CD14-positive monocyte (primary cell): ENCODE results near the gene FGD4. TPM values are rescaled to one million over a fixed set of nuclear protein-coding genes. Genes with fewer than 3 reads are reported as not detected.

Experiments
- DNase-seq, 3 donors: peaks; one replicate each; pipeline ENCODE4 v3.0.0-alpha.2; 2011 to 2022
- H2AFZ ChIP-seq: 2 replicates; pipeline ENCODE4 v1.6.0; 2012; ENCODE audit warnings: mild to moderate bottlenecking, low read depth, low read length, inconsistent platforms; ENCODE audit not compliant: insufficient read depth, poor library complexity, severe bottlenecking
- H3K27ac ChIP-seq, 2 donors: 1 replicate in 1 of 2; 2 replicates in 1 of 2; pipeline ENCODE4 v1.5.1; 2012 to 2013; ENCODE audit warnings: low read length in 2 of 2, control low read depth in 1 of 2, inconsistent platforms in 1 of 2, low read depth in 1 of 2, mild to moderate bottlenecking in 1 of 2
- H3K27me3 ChIP-seq, 2 donors: one replicate each; pipeline versions ENCODE4 v1.6.0 to v1.6.1; 2011 to 2013; ENCODE audit warnings: low read length in 2 of 2; ENCODE audit not compliant: control insufficient read depth in 2 of 2, insufficient read depth in 2 of 2
- H3K36me3 ChIP-seq, 2 donors: replicated peaks in 1 of 2; 1 replicate in 1 of 2; 2 replicates in 1 of 2; pipeline versions ENCODE4 v1.5.1 to v1.6.1; 2012 to 2013; ENCODE audit warnings: low read length in 2 of 2, control low read depth in 1 of 2, inconsistent platforms in 1 of 2, mild to moderate bottlenecking in 1 of 2; ENCODE audit not compliant: insufficient read depth in 2 of 2, control insufficient read depth in 1 of 2
- H3K4me1 ChIP-seq, 2 donors: 1 replicate in 1 of 2; 2 replicates in 1 of 2; pipeline versions ENCODE4 v1.5.1 to v1.6.1; 2012 to 2013; ENCODE audit warnings: low read length in 2 of 2, control low read depth in 1 of 2, inconsistent platforms in 1 of 2, mild to moderate bottlenecking in 1 of 2, moderate library complexity in 1 of 2; ENCODE audit not compliant: insufficient read depth in 2 of 2, control insufficient read depth in 1 of 2
- H3K4me2 ChIP-seq: replicated peaks from 2 replicates; pipeline ENCODE3; 2012; ENCODE audit warnings: low read length, moderate library complexity, mild to moderate bottlenecking; ENCODE audit not compliant: poor library complexity, severe bottlenecking; ENCODE audit errors: extremely low read depth
- H3K4me3 ChIP-seq, 3 experiments: fragments of 200-600 bp in 1 of 3; sonication (generic) in 1 of 3; replicated peaks in 1 of 3; 1 replicate in 2 of 3; 2 replicates in 1 of 3; pipeline ENCODE4 v1.5.1; 2011 to 2013; ENCODE audit warnings: low read length in 3 of 3, mild to moderate bottlenecking in 3 of 3, control low read depth in 2 of 3, low read depth in 2 of 3, inconsistent platforms in 1 of 3, moderate library complexity in 1 of 3
- H3K79me2 ChIP-seq: 2 replicates; pipeline ENCODE4 v1.6.0; 2012; ENCODE audit warnings: mild to moderate bottlenecking, control low read depth, inconsistent platforms, low read length, moderate library complexity; ENCODE audit not compliant: insufficient read depth
- H3K9ac ChIP-seq: 2 replicates; pipeline ENCODE4 v1.6.0; 2017; ENCODE audit warnings: low read length, mild to moderate bottlenecking; ENCODE audit not compliant: insufficient read depth, poor library complexity, severe bottlenecking
- H3K9me3 ChIP-seq, 2 donors: replicated peaks in 1 of 2; 1 replicate in 1 of 2; 2 replicates in 1 of 2; pipeline versions ENCODE4 v1.5.1 to v1.6.1; 2012 to 2013; ENCODE audit warnings: low read length in 2 of 2, control low read depth in 1 of 2; ENCODE audit not compliant: control insufficient read depth in 1 of 2, insufficient read depth in 1 of 2
- H4K20me1 ChIP-seq: 2 replicates; pipeline ENCODE4 v1.6.0; 2012; ENCODE audit warnings: mild to moderate bottlenecking, low read length, control low read depth, moderate library complexity; ENCODE audit not compliant: insufficient read depth
- H3K27ac Mint-ChIP-seq, 7 donors: one replicate each; pipeline ENCODE4 v1.8.0; 2020; ENCODE audit warnings: mild to moderate bottlenecking in 7 of 7, mixed read lengths in 7 of 7, moderate library complexity in 6 of 7, inconsistent platforms in 2 of 7
- H3K27me3 Mint-ChIP-seq, 3 donors: one replicate each; pipeline ENCODE4 v1.8.0; 2021 to 2022; ENCODE audit warnings: low read depth in 3 of 3, mild to moderate bottlenecking in 3 of 3, mixed read lengths in 3 of 3, moderate library complexity in 3 of 3, inconsistent platforms in 1 of 3
- H3K36me3 Mint-ChIP-seq, 2 donors: one replicate each; pipeline ENCODE4 v1.8.0; 2020; ENCODE audit warnings: mixed read lengths in 2 of 2, inconsistent platforms in 1 of 2, mild to moderate bottlenecking in 1 of 2
- H3K4me1 Mint-ChIP-seq: one replicate; pipeline ENCODE4 v1.8.0; 2020; ENCODE audit warnings: mild to moderate bottlenecking, mixed read lengths
- H3K4me3 Mint-ChIP-seq, 2 donors: one replicate each; pipeline ENCODE4 v1.8.0; 2020; ENCODE audit warnings: mild to moderate bottlenecking in 2 of 2, mixed read lengths in 2 of 2, moderate library complexity in 1 of 2
- H3K9me3 Mint-ChIP-seq, 7 donors: one replicate each; pipeline ENCODE4 v1.8.0; 2020 to 2022; ENCODE audit warnings: mixed read lengths in 7 of 7, mild to moderate bottlenecking in 6 of 7, moderate library complexity in 6 of 7, inconsistent platforms in 2 of 7
- CTCF ChIP-seq: fragments of 200-600 bp; IDR thresholded peaks from one replicate; pipeline ENCODE4 v1.8.0; 2022; ENCODE audit warnings: antibody characterized with exemption, mild to moderate bottlenecking
- WGBS: methylation state at CpG from one replicate; pipeline ENCODE4 v1.1.5; 2013; ENCODE audit warnings: missing lambda C conversion rate; ENCODE audit not compliant: insufficient coverage; 5-methylcytosine and 5-hydroxymethylcytosine counted together
- intact Hi-C, 2 donors: fragments of 100-400 bp; cut with micrococcal nuclease; formaldehyde crosslinking; loops; one replicate each; pipeline versions ENCODE4 v1.15.0 to v1.15.1; 2023
- polyA plus RNA-seq, 3 donors: library from polyadenylated mRNA; depleted of rRNA in 1 of 3; unstranded in 2 of 3; stranded (reverse) in 1 of 3; fragments of 300-500 nt in 2 of 3; fragments of >200 nt in 1 of 3; fragmentation: Illumina TruSeq in 2 of 3; gene quantifications; 1 replicate in 2 of 3; 2 replicates in 1 of 3; pipeline ENCODE4 v1.2.3, GENCODE V29; 2012 to 2021

The FGD4 gene
- polyA plus RNA-seq, 3 donors, result 5.3 to 34.4 (median 6.0) TPM

- H3K27ac Mint-ChIP-seq, result no peak overlapping the region
- WGBS, result no CpG with 5 or more reads among the region's 2 CpGs
- H3K4me3 ChIP-seq, result no peak overlapping the region
- H3K9me3 ChIP-seq, result no peaks in the 10 kb centered on the region
- H3K4me1 Mint-ChIP-seq, result peaks cover 5% of the 10 kb centered on the region
- DNase-seq, result no peak
- no peaks in the 10 kb centered on the region for H3K36me3 ChIP-seq
- H3K4me2 ChIP-seq, result no peak overlapping the region
- H3K27me3 ChIP-seq, result no peaks in the 10 kb centered on the region
- no peaks in the 10 kb centered on the region for H4K20me1 ChIP-seq
- H3K9ac ChIP-seq, result no peak overlapping the region
- no peak overlapping the region for H3K27ac ChIP-seq
- peaks cover 0 to 5% of the 10 kb centered on the region in 2 donors for H3K36me3 Mint-ChIP-seq
- H3K4me3 Mint-ChIP-seq, result no peak overlapping the region
- TF ChIP-seq CTCF, result no peak
- H3K4me1 ChIP-seq, result no peaks in the 10 kb centered on the region
- H3K79me2 ChIP-seq, result no peaks in the 10 kb centered on the region
- intact Hi-C loops, result no loop called here
- H2AFZ ChIP-seq, result no peak overlapping the region
- H3K27me3 Mint-ChIP-seq, result no peaks in the 10 kb centered on the region
- peaks cover 0 to 2% (median 0%) of the 10 kb centered on the region in 7 donors for H3K9me3 Mint-ChIP-seq
Observed at GRCh38 chr12:32462908-32463307, 63.5 kb downstream of the FGD4 start.

- Mint-ChIP-seq H3K27ac (no peak overlapping the region), H3K4me1 (peaks cover 13% of the 10 kb centered on the region), H3K36me3 (peaks cover 2 to 5% of the 10 kb centered on the region in 2 donors), H3K9me3 (peaks cover 0 to 2% (median 0%) of the 10 kb centered on the region in 7 donors), H3K4me3 (no peak overlapping the region), H3K27me3 (no peaks in the 10 kb centered on the region)
- Histone ChIP-seq H2AFZ (no peak overlapping the region), H3K36me3 (no peaks in the 10 kb centered on the region), H3K27me3 (no peaks in the 10 kb centered on the region), H3K4me1 (peaks cover 0 to 3% of the 10 kb centered on the region in 2 donors), H3K4me2 (no peak overlapping the region), H3K79me2 (no peaks in the 10 kb centered on the region), H3K4me3 (no peak overlapping the region), H4K20me1 (no peaks in the 10 kb centered on the region), H3K9ac (no peak overlapping the region), H3K27ac (no peak overlapping the region), H3K9me3 (no peaks in the 10 kb centered on the region)
- DNase-seq, result no peak
- intact Hi-C loops, result no loop called here
- no CpG with 5 or more reads among the region's 1 CpG for WGBS
- no peak for TF ChIP-seq CTCF
Observed at GRCh38 chr12:32466187-32466586, 66.8 kb downstream of the FGD4 start.
